Heart right ventricle (tissue), 16 donors: ENCODE data around the gene GRB10. TPM values are rescaled to one million over a fixed set of nuclear protein-coding genes. Genes with fewer than 3 reads are reported as not detected.

Source experiments
- ATAC-seq, 8 donors: fragments of 200-7000 bp; cut with Tn5 transposase; one replicate each; pipeline ENCODE4 v1.9.1; 2020; ENCODE audit warnings: mild to moderate bottlenecking in 8 of 8, moderate library complexity in 8 of 8, moderate number of reproducible peaks in 1 of 8
- DNase-seq, 2 donors: peaks; one replicate each; pipeline ENCODE4 v3.0.0-alpha.2; 2020
- H3K27ac ChIP-seq, 10 donors: fragments of 200-600 bp; sonication (generic) in 2 of 10; one replicate each; pipeline versions ENCODE4 v1.5.0 to v1.8.0; 2020 to 2022; ENCODE audit warnings: mild to moderate bottlenecking in 3 of 10
- H3K27me3 ChIP-seq, 7 donors: fragments of 200-600 bp; one replicate each; pipeline ENCODE4 v1.8.0; 2021 to 2022; ENCODE audit warnings: mild to moderate bottlenecking in 2 of 7
- H3K36me3 ChIP-seq, 9 donors: fragments of 200-600 bp; sonication (generic) in 1 of 9; one replicate each; pipeline versions ENCODE4 v1.5.0 to v1.8.0; 2020 to 2022; ENCODE audit warnings: mild to moderate bottlenecking in 2 of 9
- H3K4me1 ChIP-seq, 9 donors: fragments of 200-600 bp; sonication (generic) in 1 of 9; one replicate each; pipeline versions ENCODE4 v1.5.0 to v1.8.0; 2020 to 2022; ENCODE audit warnings: mild to moderate bottlenecking in 4 of 9
- H3K4me3 ChIP-seq, 10 donors: fragments of 200-600 bp; sonication (generic) in 2 of 10; one replicate each; pipeline versions ENCODE4 v1.5.0 to v1.8.0; 2020 to 2022; ENCODE audit warnings: mild to moderate bottlenecking in 7 of 10, moderate library complexity in 2 of 10
- H3K9me3 ChIP-seq, 11 donors: fragments of 200-600 bp in 10 of 11; sonication (generic) in 2 of 11; one replicate each; pipeline versions ENCODE4 v1.5.0 to v1.8.0; 2013 to 2022; ENCODE audit warnings: mild to moderate bottlenecking in 2 of 11, control low read depth in 1 of 11, moderate library complexity in 1 of 11
- CTCF ChIP-seq, 9 donors: fragments of 200-600 bp; sonication (generic) in 2 of 9; IDR thresholded peaks; one replicate each; pipeline versions ENCODE4 v1.5.0 to v1.8.0; 2021 to 2022; ENCODE audit warnings: antibody characterized with exemption in 9 of 9, mild to moderate bottlenecking in 5 of 9, moderate library complexity in 1 of 9
- WGBS, 2 donors: extraction: QIAGEN DNeasy Blood & Tissue Kit; methylation state at CpG; one replicate each; pipeline ENCODE4 v1.1.7; 2013; ENCODE audit warnings: inconsistent platforms in 1 of 2; 5-methylcytosine and 5-hydroxymethylcytosine counted together
- intact Hi-C, 10 donors: fragments of 100-400 bp; cut with DNase I; formaldehyde crosslinking; loops; one replicate each; pipeline versions ENCODE4 v1.11.1 to v1.14.2; 2022
- polyA plus RNA-seq, 2 donors: library from polyadenylated mRNA; stranded (reverse); fragments of 200-250 nt; gene quantifications; one replicate each; pipeline ENCODE4 v1.2.3, GENCODE V29; 2013
- total RNA-seq, 10 donors: library from RNA; stranded (reverse); fragmentation: NEBNext Ultra II Directional in 3 of 10; extraction: Animal tissue kit (Norgen Biotek cat#: 25700) in 3 of 10; gene quantifications; one replicate each; pipeline versions ENCODE4 v1.2.1 to v1.2.4, GENCODE V29; 2021 to 2023
- donor health status: Arrhythmogenic right ventricular cardiomyopathy.
- donor health status: ischemic (EF 13 %, LVEDD 7.1; RV severe dilation, severe dysfunction).
- donor health status: healthy with polysubstance abuse.
- donor health status: DM: no; HTN: yes; CAD: no.
- donor health status: DM: no; HTN: no; CAD: no.
- donor health status: ischemic (EF 25% LVEDD 6.9; RV normal size, moderate dysfunction).
- donor health status: ischemic (EF 25% LVEDD 5.7; RV mildly dilated, moderate dysfunction).
- donor health status: healthy.
- donor health status: DM: yes; HTN: yes; CAD: no.
- donor health status: Ischemic cardiomyopathy.
- donor health status: ischemic (EF 35%, LVEDD 5.7; RV mildly dilated, moderate dysfunction).
- donor health status: nonischemic (EF 11% LVEDD 7.7; RV severe dilation, severe dysfunction).
- donor health status: DM: yes; HTN: yes; CAD: no.
- donor health status: PGD.
- donor health status: ischemic (EF 29% LVEDD 5.4; RV normal size, mild dysfunction).
- donor health status: nonischemic (EF 23%, LVEDD 6.1; RV moderate dilation, normal function).

Gene GRB10
- total and polyA plus RNA-seq, 12 donors: 13.2 to 48.7 (median 29.6) TPM

GRCh38 chr7:50822110-50822509 lies 39.4 kb upstream of the GRB10 start:
- H3K9me3 ChIP-seq: no peaks in the 10 kb centered on the region
- intact Hi-C loops: no loop called here
- DNase-seq: no peak
- WGBS, 2 donors: 83 to 88% methylated on average over 5 of the region's 5 CpGs
- peak overlapping the region in 1 of 10 donors; percentile 48 for H3K27ac ChIP-seq
- ATAC-seq: no peak
- H3K27me3 ChIP-seq: no peaks in the 10 kb centered on the region
- H3K36me3 ChIP-seq: no peaks in the 10 kb centered on the region
- H3K4me3 ChIP-seq: no peak overlapping the region
- TF ChIP-seq CTCF (IDR thresholded peaks at IDR 0.05): no peak
- H3K4me1 ChIP-seq: peaks cover 0 to 29% (median 8%) of the 10 kb centered on the region in 9 donors

DNA sequence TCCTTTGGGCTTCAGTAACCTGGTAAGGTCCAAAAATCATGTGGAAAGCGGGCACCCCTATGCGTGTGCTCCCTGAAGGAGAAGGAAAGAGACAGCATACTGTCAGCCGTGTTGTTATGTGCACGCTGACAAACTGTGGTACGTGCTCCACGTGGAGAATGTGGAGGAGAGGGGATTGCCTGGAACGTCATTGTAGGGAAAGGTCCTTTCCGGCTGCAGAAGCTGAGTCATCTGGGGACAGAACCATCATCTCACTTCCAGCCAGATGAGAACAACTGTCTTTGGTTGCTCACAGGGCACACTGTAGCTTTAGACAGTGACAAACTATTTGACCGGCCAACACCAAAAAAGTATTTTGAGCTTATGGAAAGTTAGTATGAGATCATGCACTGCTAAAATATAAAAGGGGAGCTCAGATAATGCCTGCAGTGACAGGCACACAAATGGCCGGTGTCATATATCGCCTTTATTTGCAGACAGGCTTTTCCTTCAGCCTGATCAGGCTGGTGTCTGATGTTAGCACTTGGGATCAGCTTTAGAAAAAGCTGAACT lies 38.8 kb upstream of the GRB10 start:
- Histone ChIP-seq H3K9me3 (no peaks in the 10 kb centered on the region), H3K27ac (peak overlapping the region in 2 of 10 donors; percentile 39 to 48), H3K4me1 (peaks cover 0 to 23% (median 7%) of the 10 kb centered on the region in 9 donors), H3K27me3 (no peaks in the 10 kb centered on the region), H3K4me3 (no peak overlapping the region), H3K36me3 (no peaks in the 10 kb centered on the region)
- intact Hi-C loops: no loop called here
- no peak for TF ChIP-seq CTCF (IDR thresholded peaks at IDR 0.05)
- ATAC-seq (peak in 7 of 8 donors; percentile 47 to 85 (median 63)), DNase-seq (no peak)
- WGBS, 2 donors: 48 to 50% methylated on average over 11 of the region's 11 CpGs

GRCh38 chr7:50818324-50818723 lies 35.6 kb upstream of the GRB10 start:
- DNase-seq (no peak), ATAC-seq (peak in 2 of 8 donors; percentile 21 to 31)
- no peaks in the 10 kb centered on the region for H3K36me3 ChIP-seq
- H3K4me3 ChIP-seq: no peak overlapping the region
- 57 to 66% methylated on average over 6 of the region's 6 CpGs for WGBS, 2 donors
- no peak for TF ChIP-seq CTCF (IDR thresholded peaks at IDR 0.05)
- H3K27ac ChIP-seq: no peak overlapping the region
- H3K9me3 ChIP-seq: no peaks in the 10 kb centered on the region
- no peaks in the 10 kb centered on the region for H3K27me3 ChIP-seq
- intact Hi-C loops: no loop called here
- H3K4me1 ChIP-seq: peaks cover 0 to 18% (median 7%) of the 10 kb centered on the region in 9 donors

- ATAC-seq (no peak), DNase-seq (no peak)
- H3K9me3 ChIP-seq: no peaks in the 10 kb centered on the region
- intact Hi-C loops: no loop called here
- no peak overlapping the region for H3K27ac ChIP-seq
- H3K4me1 ChIP-seq: peaks cover 2 to 25% (median 12%) of the 10 kb centered on the region in 9 donors
- WGBS, 2 donors: 65 to 75% methylated on average over 1 of the region's 1 CpG
- H3K27me3 ChIP-seq: no peaks in the 10 kb centered on the region
- no peak for TF ChIP-seq CTCF (IDR thresholded peaks at IDR 0.05)
- H3K4me3 ChIP-seq: no peak overlapping the region
- H3K36me3 ChIP-seq: no peaks in the 10 kb centered on the region
Observed at GRCh38 chr7:50817561-50817960, 34.9 kb upstream of the GRB10 start.
